HG03457 (cell line): ENCODE measurements around the gene AMPD2.
A peak's percentile ranks its signal among the peaks of the same experiment; 100 is the strongest.

ENCODE experiments used
- ATAC-seq: cut with Tn5 transposase; IDR thresholded peaks from one replicate; pipeline ENCODE4 v1.9.1; 2021; ENCODE audit warnings: moderate number of reproducible peaks; ENCODE audit not compliant: unreplicated experiment

Gene AMPD2

DNA sequence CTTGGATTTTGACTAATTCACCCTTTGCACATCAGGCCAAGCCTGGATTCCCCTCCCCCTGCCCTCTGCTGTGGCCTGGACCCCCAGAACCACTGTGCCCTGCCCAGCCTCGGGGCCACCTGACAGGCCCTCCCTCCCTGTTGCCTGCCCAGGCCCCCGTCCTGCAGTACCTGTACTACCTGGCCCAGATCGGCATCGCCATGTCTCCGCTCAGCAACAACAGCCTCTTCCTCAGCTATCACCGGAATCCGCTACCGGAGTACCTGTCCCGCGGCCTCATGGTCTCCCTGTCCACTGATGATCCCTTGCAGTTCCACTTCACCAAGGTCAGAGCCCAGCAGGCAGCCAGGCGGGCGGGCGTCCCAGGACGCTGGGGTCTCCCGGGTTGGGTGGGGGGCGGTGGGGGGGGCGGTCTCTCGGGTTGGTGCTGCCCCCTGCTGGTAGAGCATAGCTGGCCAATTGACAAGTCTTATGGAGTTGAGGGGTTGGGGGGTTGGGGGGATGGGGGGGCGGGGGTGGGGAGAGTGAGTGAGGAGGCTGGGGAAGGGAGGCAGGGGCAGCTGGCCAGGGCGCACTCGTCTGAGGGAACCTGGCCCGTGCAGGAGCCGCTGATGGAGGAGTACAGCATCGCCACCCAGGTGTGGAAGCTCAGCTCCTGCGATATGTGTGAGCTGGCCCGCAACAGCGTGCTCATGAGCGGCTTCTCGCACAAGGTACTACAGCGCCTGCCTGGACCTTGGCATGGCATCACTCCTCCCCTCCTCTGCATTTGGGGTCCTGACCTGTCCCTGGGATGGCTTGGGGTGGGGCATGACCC, 10.7 kb downstream of the AMPD2 start:
- ATAC-seq, result no peak

DNA sequence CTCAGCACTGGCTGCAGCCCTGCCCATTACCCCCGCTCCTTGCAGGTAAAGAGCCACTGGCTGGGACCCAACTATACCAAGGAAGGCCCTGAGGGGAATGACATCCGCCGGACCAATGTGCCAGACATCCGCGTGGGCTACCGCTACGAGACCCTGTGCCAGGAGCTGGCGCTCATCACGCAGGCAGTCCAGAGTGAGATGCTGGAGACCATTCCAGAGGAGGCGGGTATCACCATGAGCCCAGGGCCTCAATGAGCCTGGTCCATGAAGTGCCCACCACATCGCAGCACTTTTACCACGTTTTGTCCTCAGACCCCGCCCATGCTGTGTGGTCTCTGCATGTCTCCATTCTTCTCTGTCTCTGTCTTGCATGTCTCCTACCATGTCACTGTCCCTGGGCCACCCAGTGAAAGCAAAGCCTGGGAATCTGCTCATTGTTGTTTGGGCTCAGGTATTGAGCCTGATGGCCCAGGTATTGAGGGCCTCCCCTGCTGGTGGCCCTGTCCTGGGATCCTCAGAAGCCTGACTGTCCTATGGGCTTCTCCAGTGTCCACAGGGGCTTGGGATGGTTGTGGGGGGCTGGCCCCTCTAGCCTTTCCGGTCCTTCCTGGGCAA, 11.4 kb downstream of the AMPD2 start:
- no peak for ATAC-seq

DNA sequence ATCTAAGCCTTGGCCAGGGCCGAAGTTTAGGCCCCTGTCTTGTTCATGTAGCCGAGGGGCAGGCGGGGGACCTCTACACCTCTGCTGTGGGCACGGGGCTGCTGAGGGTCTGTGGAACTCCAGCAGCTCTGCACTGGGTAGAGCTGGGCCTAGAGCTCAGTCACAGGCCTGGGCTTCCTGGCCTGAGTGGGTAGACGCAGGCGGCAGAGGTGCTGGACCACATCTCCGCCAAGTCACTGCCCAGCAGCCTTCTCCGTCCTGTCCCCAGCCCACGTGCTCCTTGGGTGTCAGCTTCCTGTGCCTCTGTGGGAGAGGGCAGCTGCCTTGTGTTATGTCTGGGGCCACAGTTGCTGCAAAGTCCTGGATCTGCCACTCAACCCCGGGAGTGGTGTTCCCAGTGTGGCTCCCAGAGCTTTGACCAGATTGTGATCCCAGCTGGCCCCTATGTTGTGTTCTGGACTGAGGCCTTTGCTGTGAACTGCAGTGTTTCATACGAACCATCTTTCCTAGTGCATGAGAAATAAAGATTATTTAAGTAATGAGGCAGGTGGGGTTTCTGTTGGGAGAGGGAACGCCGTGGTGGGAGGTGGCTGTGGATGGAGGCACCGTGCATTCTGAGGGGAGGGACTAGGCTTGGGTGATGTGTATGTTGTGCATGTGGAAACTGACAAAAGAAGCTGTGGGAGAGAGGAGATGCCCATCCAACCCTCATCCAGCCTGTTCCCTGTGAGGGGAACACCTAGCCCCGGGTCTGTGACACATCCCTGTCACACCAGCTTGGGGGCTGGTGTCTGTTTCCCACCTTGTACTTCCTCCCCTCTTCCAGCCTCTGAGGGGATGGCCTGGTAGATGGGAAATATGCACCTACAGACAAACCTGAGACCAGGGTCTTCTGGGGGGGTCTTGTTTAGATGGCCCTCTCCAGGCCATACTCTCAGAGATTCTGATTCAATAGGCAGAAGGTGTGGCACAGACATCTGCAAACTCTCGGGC, 12.2 kb downstream of the AMPD2 start:
- ATAC-seq, result no peak

DNA sequence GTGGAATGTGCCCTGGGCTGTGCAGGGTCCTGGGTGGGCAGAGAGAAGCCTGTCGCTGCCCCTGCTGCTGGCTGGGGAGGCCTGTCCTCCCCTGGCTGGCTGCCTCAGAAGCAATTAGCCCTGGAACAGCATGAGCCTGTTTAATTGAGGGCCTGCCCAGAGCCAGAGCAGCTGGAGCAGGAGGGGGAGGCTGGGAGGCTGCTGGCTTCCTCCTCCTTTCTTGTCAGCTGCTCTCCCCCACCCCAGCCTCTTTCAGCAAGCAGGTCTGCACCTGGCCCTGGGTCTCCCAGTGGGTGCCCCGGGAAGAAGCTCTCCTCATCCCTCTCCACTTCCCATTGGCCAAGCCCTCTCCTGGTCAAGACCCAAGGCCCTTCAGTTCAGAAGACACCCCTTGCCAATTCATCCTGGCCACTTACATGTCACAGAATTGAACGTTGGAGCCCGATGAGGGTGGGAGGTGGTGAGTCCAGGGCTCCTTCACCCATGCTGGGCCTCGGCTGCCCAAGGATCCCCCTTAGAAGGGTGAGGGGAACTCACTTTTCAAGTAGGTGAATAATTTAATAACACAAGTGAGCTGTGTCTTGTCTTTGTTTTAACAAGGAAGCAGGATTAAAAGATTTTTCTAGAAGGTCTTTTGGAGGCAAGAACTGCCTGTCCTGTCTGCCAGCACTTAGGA, 13.2 kb downstream of the AMPD2 start:
- no peak for ATAC-seq

DNA sequence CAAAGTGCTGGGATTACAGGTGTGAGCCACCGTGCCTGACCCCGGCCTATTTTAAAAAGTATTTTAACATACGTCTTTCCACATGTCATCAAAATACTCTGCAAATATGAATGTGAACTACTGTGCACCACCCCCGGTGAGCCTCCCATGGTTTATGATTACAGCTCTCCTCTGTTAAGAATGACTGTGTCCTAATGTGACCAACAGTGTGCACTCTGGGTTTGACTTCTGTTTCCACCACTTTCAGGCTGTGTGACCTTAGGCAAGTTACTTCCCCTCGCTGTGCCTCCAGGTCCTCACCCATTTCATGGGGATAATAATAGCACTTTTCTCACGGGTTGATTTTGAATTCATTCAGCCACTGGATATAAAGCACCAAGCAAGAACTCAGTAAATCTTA, 14.7 kb downstream of the AMPD2 start:
- ATAC-seq, result no peak

DNA sequence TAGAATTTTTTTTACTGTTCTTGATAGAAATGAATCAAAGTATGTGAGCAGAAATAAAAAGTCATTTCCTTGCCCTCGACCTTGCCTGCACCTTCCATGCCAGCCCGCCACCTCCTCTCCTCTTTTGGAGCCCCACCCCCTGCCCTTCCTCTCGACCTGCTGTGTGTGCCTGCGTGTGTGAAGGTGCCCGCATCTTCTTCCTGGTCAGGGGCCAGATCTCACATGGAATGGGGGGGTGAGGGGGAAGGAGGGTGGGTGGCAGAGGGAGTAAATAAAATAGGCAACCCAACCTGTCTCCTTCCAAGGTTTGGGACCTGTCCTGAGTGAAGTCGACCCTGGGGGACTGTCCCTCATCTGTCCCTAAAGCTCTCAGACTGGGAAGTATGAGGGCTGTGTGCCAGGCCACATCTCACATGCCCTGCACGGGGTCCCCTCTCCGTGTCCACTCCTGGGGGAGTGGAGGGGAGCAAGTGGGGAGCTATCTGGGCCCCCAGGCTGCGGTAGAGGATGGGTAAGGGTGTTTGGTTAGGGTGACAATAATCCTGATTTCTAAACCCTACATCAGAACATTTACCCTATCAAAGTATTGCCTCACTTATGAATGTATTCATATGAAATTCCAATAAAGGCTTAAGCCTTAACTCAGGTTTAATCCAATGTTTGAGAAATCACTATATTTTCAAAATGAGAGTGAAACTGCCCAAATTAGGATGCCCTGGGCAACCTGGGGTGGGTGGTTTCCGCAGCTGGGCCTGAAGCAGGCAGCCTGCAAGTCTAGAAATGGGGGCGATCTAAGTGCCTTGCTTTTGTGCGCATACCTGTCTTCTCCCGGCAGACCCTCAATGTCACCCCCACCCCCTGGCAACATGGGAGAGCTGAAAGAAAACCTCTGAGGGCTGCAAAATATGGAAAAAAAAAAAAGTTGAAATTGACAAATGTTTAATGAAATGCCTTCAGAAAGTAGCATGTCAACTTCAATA, 15.4 kb downstream of the AMPD2 start:
- ATAC-seq, result no peak

DNA sequence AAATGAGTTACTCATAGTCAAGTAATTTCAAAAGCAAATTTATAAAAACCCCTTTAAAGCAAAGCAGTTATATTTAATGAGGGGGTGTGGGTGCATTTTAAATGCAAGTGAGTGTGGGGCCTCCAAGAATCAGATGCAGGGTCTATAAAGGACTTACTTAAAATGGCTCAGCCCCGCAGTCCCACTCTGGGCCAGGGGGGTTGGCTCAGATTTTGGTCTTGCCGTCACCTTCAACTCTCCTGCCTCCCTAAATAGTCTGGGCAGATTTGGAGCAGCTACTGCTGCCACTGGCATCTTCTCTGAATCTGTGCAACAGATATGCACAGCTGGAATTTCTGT, 16.2 kb downstream of the AMPD2 start:
- no peak for ATAC-seq

DNA sequence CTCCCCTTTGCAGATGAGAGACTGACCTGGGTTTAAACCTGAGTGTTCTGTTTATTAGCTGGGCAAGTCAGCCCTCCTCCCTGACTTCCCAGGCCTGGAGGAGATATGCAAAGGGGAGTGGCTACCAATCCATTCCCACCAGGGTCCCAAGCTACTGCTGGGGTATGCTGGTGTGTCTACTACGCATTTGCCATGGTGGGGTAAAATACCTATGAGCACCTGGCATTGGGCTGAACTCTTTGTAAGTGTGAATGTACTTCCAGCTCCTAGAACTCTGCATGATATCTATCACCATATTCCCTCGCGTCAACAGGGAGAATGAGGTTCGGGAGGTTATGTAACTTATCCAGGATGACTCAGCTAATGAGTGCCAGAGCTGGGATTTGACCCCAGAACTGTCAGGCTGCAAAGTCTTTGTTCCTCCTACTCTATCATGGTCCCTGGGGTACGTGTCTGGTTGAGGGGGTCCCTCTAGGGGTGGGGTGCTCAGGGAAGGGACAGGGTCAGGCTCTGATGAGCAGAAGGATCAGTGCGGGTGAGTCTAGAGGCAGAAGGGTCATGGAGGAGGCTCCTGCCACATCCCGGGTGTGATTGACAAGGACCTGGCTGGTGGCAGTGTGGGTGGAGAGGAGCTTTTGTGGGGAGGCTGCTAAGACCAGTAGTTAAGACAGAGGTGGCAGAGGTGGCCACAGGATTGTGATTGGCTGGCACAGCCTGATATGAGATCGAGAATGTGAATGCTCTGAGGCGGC, 16.7 kb downstream of the AMPD2 start:
- ATAC-seq, result no peak

DNA sequence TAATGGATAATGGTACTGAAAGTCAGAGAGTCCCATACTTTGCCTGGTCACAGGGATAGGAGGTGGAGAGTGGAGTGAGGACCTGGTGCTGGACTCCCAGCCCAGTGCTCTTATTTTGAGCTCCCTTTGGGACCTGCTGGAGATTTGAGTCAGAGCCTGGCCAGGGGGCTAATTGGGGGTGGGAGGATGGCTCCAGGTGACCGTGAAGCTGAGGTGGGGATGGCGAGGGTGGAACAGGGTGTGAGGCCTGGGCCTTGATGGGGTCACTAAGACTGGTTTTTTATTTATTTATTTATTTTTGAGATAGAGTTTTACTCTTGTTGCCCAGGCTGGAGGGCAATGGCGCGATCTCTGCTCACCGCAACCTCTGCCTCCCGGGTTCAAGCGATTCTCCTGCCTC, 17.8 kb downstream of the AMPD2 start:
- ATAC-seq, result no peak

DNA sequence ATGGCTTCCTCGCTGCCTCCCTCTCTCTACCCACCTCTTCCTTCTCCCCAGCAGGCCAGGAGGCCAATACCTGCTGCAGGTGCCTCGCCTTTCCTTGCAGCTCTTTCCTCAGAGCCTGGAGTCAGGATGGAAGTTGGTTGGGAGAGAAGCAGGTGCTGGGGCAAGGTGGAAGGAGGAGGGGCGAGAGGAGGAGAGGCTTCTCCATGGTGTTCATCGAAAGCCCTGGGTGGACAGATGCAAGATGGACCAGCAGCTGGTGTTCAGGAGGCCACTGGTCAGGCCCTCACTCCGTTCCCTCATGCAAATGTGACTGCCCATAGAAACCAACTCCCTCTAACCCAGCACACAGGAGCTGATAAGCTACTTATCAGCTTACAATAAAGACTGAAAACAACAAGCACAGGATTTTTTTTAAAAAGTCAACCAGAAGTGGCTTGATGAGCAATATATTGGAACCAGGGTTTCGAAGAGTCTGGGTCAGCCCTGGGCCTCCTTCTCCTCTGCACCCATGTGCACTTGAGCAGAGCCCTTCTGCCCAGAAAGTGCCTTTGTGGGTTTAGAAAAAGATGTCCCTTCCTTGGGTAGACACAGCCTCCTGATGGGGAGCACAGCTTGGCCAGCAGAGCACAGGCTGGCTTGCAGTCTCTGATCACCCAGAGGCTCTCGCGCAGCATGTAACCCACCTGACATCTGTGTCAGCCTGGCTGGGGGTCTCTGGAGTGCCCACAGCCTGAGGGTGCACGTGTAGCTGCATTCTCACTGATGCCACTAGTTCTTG, 19.6 kb downstream of the AMPD2 start:
- ATAC-seq, result no peak

DNA sequence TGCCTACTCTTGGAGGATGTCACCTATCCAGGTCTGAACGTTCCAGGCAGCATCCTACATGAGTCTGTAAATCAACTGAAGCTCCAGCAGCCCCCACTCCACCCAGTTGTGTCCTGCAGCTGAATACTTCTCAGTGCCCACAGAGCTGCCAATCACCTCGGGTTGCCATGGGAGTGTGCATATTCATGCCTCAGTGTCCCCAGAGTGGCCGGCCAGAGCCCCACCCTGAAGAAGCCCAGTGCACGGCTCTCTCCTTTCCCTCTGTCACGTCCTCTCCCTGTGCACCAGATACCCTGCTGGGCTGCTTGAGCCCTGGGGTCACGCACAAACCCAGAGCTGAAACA, 20.2 kb downstream of the AMPD2 start:
- ATAC-seq, result no peak

DNA sequence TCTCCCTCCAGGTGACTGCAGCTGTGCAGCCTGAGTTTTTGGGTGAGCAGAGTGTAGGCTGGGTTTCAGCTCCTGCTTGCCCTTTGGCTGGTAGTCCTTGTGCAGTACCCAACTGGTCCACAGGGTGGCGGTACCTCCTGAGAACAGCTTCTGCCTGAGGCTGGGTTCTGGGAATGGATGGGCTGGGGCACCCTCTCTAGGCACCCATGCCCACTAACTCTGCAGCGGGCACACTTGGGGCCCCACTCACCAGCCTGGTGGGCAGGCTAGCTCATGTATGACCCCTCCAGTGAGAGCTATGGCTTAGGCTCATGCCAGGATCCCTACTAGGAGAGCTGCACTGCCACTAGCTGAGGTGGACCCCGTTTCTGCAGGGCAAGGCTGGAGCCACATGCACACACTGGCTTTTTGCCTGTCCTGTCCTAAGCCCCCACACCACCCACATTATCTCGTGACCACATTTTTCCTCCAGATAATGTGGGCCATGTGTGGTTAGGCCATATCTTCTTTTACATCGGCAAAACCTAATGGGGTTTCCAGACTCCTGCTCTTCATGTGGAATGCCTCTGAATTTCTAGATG, 20.7 kb downstream of the AMPD2 start:
- no peak for ATAC-seq

DNA sequence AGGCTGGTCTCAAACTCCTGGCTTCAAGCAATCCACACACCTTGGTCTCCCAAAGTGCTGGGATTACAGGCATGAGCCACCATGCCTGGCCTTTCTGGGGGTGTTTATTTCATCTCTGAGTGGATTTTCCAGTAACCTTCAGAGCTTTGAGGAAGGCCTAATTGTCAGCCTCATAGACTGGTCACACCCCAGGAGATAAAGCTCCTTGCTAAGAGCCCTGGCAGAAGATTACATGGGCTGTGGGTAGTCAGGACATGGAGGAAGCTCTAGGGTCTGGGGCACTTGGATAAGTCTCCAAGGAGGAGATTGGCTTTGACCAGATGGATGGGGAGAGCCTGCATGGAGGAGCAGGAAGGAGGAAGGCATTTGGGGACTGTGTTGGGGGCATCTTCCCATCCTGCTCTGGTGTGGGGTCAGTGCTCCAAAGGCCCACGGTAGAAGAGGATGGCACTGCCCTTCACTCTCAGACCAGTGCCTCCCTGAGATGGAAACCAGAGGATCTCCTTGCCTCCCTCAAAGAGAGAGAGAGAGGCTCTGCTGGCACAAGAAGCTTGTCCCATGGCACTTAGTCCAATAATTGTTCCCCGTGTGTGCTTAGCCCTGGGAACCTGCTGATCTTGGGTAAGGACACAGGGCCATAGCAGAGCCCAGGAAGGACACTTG, 21.6 kb downstream of the AMPD2 start:
- ATAC-seq, result no peak

DNA sequence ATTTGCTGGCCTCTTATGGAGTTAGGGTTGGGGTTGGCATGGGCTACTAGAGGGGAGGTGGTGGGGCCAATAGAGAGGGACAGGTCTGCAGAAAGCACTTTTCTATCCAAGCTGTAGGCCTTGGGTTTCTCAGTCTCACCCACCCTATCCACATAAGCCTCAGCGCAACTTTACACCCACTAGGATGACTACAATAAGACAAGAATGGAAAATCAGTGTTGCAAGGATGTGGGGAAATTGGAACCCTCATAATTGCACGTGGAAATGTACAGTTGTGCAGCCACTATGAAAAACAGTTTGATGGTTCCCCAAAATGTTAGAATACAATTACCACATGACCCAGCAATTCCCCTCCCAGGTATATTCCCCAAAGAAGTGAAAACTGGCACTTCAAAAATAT, 22.2 kb downstream of the AMPD2 start:
- no peak for ATAC-seq

DNA sequence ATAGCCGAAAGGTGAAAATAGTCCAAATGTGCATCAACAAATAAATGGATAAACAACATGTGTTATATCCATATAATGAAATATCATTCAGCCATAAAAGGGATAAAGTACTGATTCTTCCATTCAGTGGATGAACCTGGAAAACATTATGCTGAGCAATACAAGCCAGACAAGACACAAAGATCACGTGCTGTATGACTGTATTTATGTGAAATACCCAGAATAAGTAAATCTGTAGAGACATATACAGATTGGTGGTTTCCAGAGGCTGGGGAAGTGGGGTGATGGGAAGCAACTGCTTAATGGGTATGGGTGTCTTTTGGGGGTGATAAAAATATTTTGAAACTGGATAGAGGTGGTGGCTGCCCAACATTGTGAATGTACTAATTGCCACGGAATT, 23.0 kb downstream of the AMPD2 start:
- no peak for ATAC-seq

DNA sequence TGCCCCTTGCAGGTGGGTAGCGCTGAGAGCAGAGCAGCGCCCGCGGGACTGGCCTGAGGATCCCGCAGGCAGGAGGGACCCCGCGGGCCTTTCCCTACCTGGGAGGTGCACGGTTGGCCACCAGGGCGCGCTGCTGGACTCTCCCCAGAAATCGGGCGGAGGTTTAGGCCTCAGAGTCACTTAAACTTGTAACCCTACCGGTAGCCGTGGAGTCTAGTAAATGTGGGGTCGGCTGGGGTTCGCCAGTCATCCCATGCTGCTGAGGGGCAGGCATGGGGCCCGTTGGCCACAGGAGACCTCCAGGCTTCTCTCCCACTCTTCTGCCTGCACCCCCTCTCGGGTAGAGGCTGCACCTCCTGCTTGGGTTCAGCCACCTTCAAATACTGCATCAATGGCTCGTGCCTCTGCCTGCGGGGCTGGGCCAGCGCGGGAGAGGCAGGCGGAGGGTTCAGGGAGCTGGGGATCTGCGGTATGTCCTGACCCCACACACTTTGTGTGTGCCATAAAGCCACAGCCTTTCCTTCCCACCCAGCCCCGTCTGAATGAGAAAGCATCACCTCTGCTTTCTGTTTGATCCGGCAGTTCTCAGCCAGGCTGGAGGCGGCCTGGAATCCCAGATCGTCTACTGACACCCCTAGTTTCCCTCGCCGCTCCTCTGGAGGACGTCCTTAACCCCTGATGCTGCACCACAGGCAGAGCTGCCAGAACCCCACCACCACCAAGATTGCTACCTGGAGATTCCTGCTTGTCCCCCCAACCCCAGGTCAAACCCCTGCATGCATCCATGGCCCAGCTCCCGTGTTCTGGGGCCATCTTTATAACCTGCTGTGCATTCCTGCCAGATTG, 24.0 kb downstream of the AMPD2 start:
- ATAC-seq, result peak; percentile 84

DNA sequence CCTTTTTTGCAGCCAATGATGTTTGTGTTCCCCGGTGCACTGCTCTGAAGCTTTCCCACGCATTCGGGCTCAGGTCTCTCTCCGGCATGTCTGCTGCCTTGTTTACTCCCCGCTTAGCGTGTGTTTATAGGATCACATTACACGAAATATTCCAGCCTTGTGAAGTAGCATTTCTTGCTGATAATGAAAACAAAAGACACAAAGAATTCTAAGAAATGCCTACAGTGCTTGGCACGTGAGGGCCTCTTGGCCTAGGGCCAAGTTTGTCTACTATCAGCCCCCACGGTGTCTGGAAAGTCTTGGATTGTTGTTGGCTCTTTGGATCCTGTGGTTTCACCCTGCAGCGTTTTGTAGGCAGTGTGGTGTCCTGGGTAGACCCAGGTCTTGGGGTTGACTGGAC, 25.0 kb downstream of the AMPD2 start:
- ATAC-seq, result no peak
